ENCODE data around the gene RRAD.

Gene RRAD

GRCh38 chr16:66915041-66915440 lies 10.3 kb downstream of the RRAD start:
- no peak for TF ChIP-seq FOXM1 (IDR thresholded peaks at IDR 0.05; ENCODE audit: borderline replicate concordance)
- no peak for TF ChIP-seq ZNF384 (IDR thresholded peaks at IDR 0.05)
- TF ChIP-seq SUZ12 (IDR thresholded peaks at IDR 0.05), result no peak
- TF ChIP-seq ARNT (IDR thresholded peaks at IDR 0.05), result no peak
- TF ChIP-seq L3MBTL2 (conservative IDR thresholded peaks at IDR 0.05), result no peak
- no peak for TF ChIP-seq BHLHE40 (IDR thresholded peaks at IDR 0.05; ENCODE audit: borderline replicate concordance)
- no peak for TF ChIP-seq ELF4 (IDR thresholded peaks at IDR 0.05)
- TF ChIP-seq FOXK2 (IDR thresholded peaks at IDR 0.05), result no peak
- no peak for TF ChIP-seq LEF1 (IDR thresholded peaks at IDR 0.05; ENCODE audit: borderline replicate concordance)
- TF ChIP-seq TARDBP (IDR thresholded peaks at IDR 0.05), result no peak
- no peak for TF ChIP-seq FOXA1 (IDR thresholded peaks at IDR 0.05)
- no peak for TF ChIP-seq SP1 (IDR thresholded peaks at IDR 0.05)
- TF ChIP-seq HDGF (IDR thresholded peaks at IDR 0.05; ENCODE audit: borderline replicate concordance), result no peak
- TF ChIP-seq, protein P1, sequence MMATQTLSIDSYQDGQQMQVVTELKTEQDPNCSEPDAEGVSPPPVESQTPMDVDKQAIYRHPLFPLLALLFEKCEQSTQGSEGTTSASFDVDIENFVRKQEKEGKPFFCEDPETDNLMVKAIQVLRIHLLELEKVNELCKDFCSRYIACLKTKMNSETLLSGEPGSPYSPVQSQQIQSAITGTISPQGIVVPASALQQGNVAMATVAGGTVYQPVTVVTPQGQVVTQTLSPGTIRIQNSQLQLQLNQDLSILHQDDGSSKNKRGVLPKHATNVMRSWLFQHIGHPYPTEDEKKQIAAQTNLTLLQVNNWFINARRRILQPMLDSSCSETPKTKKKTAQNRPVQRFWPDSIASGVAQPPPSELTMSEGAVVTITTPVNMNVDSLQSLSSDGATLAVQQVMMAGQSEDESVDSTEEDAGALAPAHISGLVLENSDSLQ (IDR thresholded peaks at IDR 0.05), result no peak
- no peak for TF ChIP-seq NFRKB (IDR thresholded peaks at IDR 0.05)
- no peak for TF ChIP-seq CTBP1 (IDR thresholded peaks at IDR 0.05; ENCODE audit: borderline replicate concordance)
- POLR2A ChIA-PET, result no interaction called here
- CTCF ChIA-PET, result interaction anchor here (1.0 kb wide), 1 partner anchor 255 kb away, joined by 3 read pairs; the partner anchor contains the start of gene NOL3
- no peak for DNase-seq (ENCODE audit: extremely low spot score)

GRCh38 chr16:66914541-66914940 lies 10.8 kb downstream of the RRAD start:
- ChIA-PET CTCF (interaction anchor here (1.0 kb wide), 1 partner anchor 256 kb away, joined by 3 read pairs; the partner anchor contains the start of gene NOL3), POLR2A (no interaction called here)
- DNase-seq (ENCODE audit: extremely low spot score), result no peak
- TF ChIP-seq LEF1 (IDR thresholded peaks at IDR 0.05; ENCODE audit: borderline replicate concordance), result no peak

DNA sequence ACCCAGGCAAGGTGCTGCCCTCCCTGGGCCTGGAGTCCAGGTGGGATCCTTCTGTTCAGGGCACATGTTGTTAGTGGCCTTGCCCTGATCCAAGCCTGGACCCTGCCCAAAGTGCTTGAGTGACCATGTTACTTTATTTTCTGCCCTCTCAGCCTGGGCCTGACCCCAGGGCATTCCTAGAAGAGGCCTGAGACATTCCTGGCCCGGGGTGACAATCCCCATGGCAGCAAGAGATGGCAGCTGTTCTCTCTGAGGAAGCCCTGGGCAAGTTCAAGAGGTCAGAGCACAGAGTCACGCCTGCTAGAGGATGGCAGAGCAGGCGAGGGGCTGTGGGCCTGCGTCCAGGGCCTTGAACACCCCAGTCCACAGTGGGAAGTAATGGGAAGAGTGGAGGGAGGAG lies 11.6 kb downstream of the RRAD start:
- DNase-seq (ENCODE audit: extremely low spot score), result no peak
- TF ChIP-seq, protein P1 (IDR thresholded peaks at IDR 0.05), result no peak
- TF ChIP-seq CTBP1 (IDR thresholded peaks at IDR 0.05; ENCODE audit: borderline replicate concordance) (no peak), ZNF384 (IDR thresholded peaks at IDR 0.05) (no peak), FOXA1 (IDR thresholded peaks at IDR 0.05) (no peak), HDGF (IDR thresholded peaks at IDR 0.05; ENCODE audit: borderline replicate concordance) (no peak), NFRKB (IDR thresholded peaks at IDR 0.05) (no peak), TARDBP (IDR thresholded peaks at IDR 0.05) (no peak), SUZ12 (IDR thresholded peaks at IDR 0.05) (no peak), BHLHE40 (IDR thresholded peaks at IDR 0.05; ENCODE audit: borderline replicate concordance) (no peak), FOXK2 (IDR thresholded peaks at IDR 0.05) (no peak), SP1 (IDR thresholded peaks at IDR 0.05) (no peak), LEF1 (IDR thresholded peaks at IDR 0.05; ENCODE audit: borderline replicate concordance) (no peak), L3MBTL2 (conservative IDR thresholded peaks at IDR 0.05) (no peak), ELF4 (IDR thresholded peaks at IDR 0.05) (no peak), ARNT (IDR thresholded peaks at IDR 0.05) (no peak)
- ChIA-PET POLR2A (no interaction called here), CTCF (no interaction called here)

- ChIA-PET POLR2A (no interaction called here), CTCF (no interaction called here)
- DNase-seq (ENCODE audit: extremely low spot score), result no peak
- TF ChIP-seq, protein P1 (IDR thresholded peaks at IDR 0.05), result no peak
- TF ChIP-seq FOXK2 (IDR thresholded peaks at IDR 0.05) (no peak), FOXA1 (IDR thresholded peaks at IDR 0.05) (no peak), LEF1 (IDR thresholded peaks at IDR 0.05; ENCODE audit: borderline replicate concordance) (no peak), BHLHE40 (IDR thresholded peaks at IDR 0.05; ENCODE audit: borderline replicate concordance) (no peak), ELF4 (IDR thresholded peaks at IDR 0.05) (no peak), HDGF (IDR thresholded peaks at IDR 0.05; ENCODE audit: borderline replicate concordance) (no peak), CTBP1 (IDR thresholded peaks at IDR 0.05; ENCODE audit: borderline replicate concordance) (no peak), ARNT (IDR thresholded peaks at IDR 0.05) (no peak), ZNF384 (IDR thresholded peaks at IDR 0.05) (no peak), SP1 (IDR thresholded peaks at IDR 0.05) (no peak), SUZ12 (IDR thresholded peaks at IDR 0.05) (no peak), FOXM1 (IDR thresholded peaks at IDR 0.05; ENCODE audit: borderline replicate concordance) (no peak), L3MBTL2 (conservative IDR thresholded peaks at IDR 0.05) (no peak), NFRKB (IDR thresholded peaks at IDR 0.05) (no peak), TARDBP (IDR thresholded peaks at IDR 0.05) (no peak)
Observed at GRCh38 chr16:66913081-66913480, 12.3 kb downstream of the RRAD start.

GRCh38 chr16:66911801-66912200 lies 13.5 kb downstream of the RRAD start:
- TF ChIP-seq L3MBTL2 (conservative IDR thresholded peaks at IDR 0.05) (no peak), ARNT (IDR thresholded peaks at IDR 0.05) (no peak), TARDBP (IDR thresholded peaks at IDR 0.05) (no peak), FOXA1 (IDR thresholded peaks at IDR 0.05) (no peak), BHLHE40 (IDR thresholded peaks at IDR 0.05; ENCODE audit: borderline replicate concordance) (no peak), SUZ12 (IDR thresholded peaks at IDR 0.05) (no peak), ELF4 (IDR thresholded peaks at IDR 0.05) (no peak), CTBP1 (IDR thresholded peaks at IDR 0.05; ENCODE audit: borderline replicate concordance) (no peak), FOXM1 (IDR thresholded peaks at IDR 0.05; ENCODE audit: borderline replicate concordance) (no peak), ZNF384 (IDR thresholded peaks at IDR 0.05) (no peak), LEF1 (IDR thresholded peaks at IDR 0.05; ENCODE audit: borderline replicate concordance) (no peak), HDGF (IDR thresholded peaks at IDR 0.05; ENCODE audit: borderline replicate concordance) (no peak), FOXK2 (IDR thresholded peaks at IDR 0.05) (no peak), NFRKB (IDR thresholded peaks at IDR 0.05) (no peak), SP1 (IDR thresholded peaks at IDR 0.05) (no peak)
- TF ChIP-seq, protein P1 (IDR thresholded peaks at IDR 0.05), result no peak
- ChIA-PET POLR2A (no interaction called here), CTCF (no interaction called here)
- no peak for DNase-seq (ENCODE audit: extremely low spot score)

All from HEK293T (cell line).